ENCODE measurements around the gene C9. TPM values are rescaled to one million over a fixed set of nuclear protein-coding genes. Genes with fewer than 3 reads are reported as not detected.

Gene C9
- total RNA-seq, 1 donor from 2014 or later, result 0.12 TPM

Other genes starting within 250 kb of the C9 start
- not detected in 2 replicates for gene FYB1, start 144.9 kb downstream of the C9 start, total RNA-seq
- gene DAB2, start 60.5 kb upstream of the C9 start, total RNA-seq, result 164 and 242 TPM in 2 replicates